ENCODE results near the gene KLRF1.

- TF ChIP-seq CTCF (IDR thresholded peaks at IDR 0.05; ENCODE audit: insufficient read depth, low read length) (no peak), POLR2AphosphoS5 (IDR thresholded peaks at IDR 0.05; ENCODE audit: low read depth) (no peak), REST (IDR thresholded peaks at IDR 0.05; ENCODE audit: insufficient replicate concordance, low read depth) (no peak), GABPA (IDR thresholded peaks at IDR 0.05; ENCODE audit: low read depth) (no peak), SPI1 (IDR thresholded peaks at IDR 0.05; ENCODE audit: borderline replicate concordance, low read depth) (no peak)
Observed at GRCh38 chr12:9867531-9867930, 40.2 kb downstream of the KLRF1 start.
